SHP77 (cell line): ENCODE measurements around the gene SLC22A23.

Experiments
- DNase-seq, 2 experiments: peaks; one replicate each; lab custom pipeline; 2025; lab: John Stamatoyannopoulos, UW

SLC22A23 gene

GRCh38 chr6:3221578-3221977, 235.3 kb downstream of the SLC22A23 start:
- no peak for DNase-seq

- DNase-seq = no peak
These were observed 236.5 kb downstream of the SLC22A23 start for GRCh38 chr6:3220366-3220765.
